Measurements from ENCODE around the gene ATP6V0D1.

ATP6V0D1 gene

GRCh38 chr16:67454104-67454503 lies 26.9 kb downstream of the ATP6V0D1 start:
- no peak overlapping the region for H3K4me3 ChIP-seq (ENCODE audit: low read length)
- no peak for TF ChIP-seq CTCF (conservative IDR thresholded peaks at IDR 0.05; ENCODE audit: low read depth, low read length)
- DNase-seq (ENCODE audit: low read depth): no peak

- DNase-seq (ENCODE audit: low read depth): no peak
- TF ChIP-seq CTCF (conservative IDR thresholded peaks at IDR 0.05; ENCODE audit: low read depth, low read length): no peak
- H3K4me3 ChIP-seq (ENCODE audit: low read length): no peak overlapping the region
These were observed 29.1 kb downstream of the ATP6V0D1 start for GRCh38 chr16:67451704-67452435.

- TF ChIP-seq CTCF (conservative IDR thresholded peaks at IDR 0.05; ENCODE audit: low read depth, low read length): no peak
- no peak for DNase-seq (ENCODE audit: low read depth)
- H3K4me3 ChIP-seq (ENCODE audit: low read length): no peak overlapping the region
These were observed 29.8 kb downstream of the ATP6V0D1 start for GRCh38 chr16:67451061-67451703.

GRCh38 chr16:67449739-67450138 lies 31.2 kb downstream of the ATP6V0D1 start:
- no peak for TF ChIP-seq CTCF (conservative IDR thresholded peaks at IDR 0.05; ENCODE audit: low read depth, low read length)
- no peak for DNase-seq (ENCODE audit: low read depth)
- no peak overlapping the region for H3K4me3 ChIP-seq (ENCODE audit: low read length)

GRCh38 chr16:67449336-67449735 lies 31.6 kb downstream of the ATP6V0D1 start:
- no peak for TF ChIP-seq CTCF (conservative IDR thresholded peaks at IDR 0.05; ENCODE audit: low read depth, low read length)
- no peak overlapping the region for H3K4me3 ChIP-seq (ENCODE audit: low read length)
- no peak for DNase-seq (ENCODE audit: low read depth)

GRCh38 chr16:67448580-67448979 lies 32.4 kb downstream of the ATP6V0D1 start:
- DNase-seq (ENCODE audit: low read depth): no peak
- no peak for TF ChIP-seq CTCF (conservative IDR thresholded peaks at IDR 0.05; ENCODE audit: low read depth, low read length)
- H3K4me3 ChIP-seq (ENCODE audit: low read length): no peak overlapping the region

All from retinal pigment epithelial cell (primary cell).